ENCODE results near the gene C3orf38.

C3orf38 gene

DNA sequence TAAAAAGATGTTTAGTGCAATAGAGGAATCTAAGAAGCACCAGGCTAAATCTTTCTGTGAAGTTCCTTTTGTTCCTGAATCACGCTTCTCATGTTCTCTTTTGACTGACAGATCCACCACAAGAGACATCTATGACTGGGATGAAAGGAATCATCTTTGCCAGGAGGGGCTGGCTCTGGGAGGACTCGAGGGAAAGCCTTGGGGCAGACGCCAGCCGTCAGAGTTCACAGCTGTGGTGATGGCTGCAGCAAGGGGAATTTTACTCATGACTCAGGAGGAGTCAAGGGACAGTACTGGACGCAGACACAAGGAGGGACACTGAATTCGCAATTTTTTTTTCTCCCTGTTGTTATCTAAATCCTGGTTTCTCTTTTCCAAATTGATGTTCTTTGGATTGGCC, 38.7 kb downstream of the C3orf38 start:
- TF ChIP-seq, protein P1, sequence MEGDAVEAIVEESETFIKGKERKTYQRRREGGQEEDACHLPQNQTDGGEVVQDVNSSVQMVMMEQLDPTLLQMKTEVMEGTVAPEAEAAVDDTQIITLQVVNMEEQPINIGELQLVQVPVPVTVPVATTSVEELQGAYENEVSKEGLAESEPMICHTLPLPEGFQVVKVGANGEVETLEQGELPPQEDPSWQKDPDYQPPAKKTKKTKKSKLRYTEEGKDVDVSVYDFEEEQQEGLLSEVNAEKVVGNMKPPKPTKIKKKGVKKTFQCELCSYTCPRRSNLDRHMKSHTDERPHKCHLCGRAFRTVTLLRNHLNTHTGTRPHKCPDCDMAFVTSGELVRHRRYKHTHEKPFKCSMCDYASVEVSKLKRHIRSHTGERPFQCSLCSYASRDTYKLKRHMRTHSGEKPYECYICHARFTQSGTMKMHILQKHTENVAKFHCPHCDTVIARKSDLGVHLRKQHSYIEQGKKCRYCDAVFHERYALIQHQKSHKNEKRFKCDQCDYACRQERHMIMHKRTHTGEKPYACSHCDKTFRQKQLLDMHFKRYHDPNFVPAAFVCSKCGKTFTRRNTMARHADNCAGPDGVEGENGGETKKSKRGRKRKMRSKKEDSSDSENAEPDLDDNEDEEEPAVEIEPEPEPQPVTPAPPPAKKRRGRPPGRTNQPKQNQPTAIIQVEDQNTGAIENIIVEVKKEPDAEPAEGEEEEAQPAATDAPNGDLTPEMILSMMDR (conservative IDR thresholded peaks at IDR 0.05; ENCODE audit: low read length), result no peak
- no peak overlapping the region for H3K4me3 ChIP-seq (ENCODE audit: low read length)
- DNase-seq (ENCODE audit: low read depth), result no peak

DNA sequence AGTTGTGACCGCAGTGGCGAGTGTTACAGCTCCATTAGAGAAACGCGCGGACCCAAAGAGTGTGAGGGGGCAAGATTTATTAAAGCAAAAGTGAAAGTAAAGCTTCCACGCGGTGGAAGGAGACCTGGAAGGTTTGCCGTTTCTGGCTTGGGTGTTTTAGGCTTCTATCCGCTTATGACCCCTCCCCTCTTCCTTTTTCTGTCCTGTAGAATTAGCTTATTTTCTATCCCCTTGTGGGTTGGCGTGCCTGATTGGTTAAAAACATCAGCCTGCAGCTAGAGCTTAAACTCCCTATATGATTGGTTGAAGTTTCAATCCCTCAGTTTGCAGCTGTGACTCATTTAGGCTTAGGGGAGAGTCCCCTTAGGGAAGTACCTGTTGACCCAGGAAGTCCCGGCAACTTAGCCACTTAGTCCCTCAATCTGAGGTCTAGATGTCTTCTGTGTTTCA, 39.6 kb downstream of the C3orf38 start:
- TF ChIP-seq, protein P1 (conservative IDR thresholded peaks at IDR 0.05; ENCODE audit: low read length), result no peak
- peak; percentile 2 for DNase-seq (ENCODE audit: low read depth)
- H3K4me3 ChIP-seq (ENCODE audit: low read length), result peak overlapping the region; percentile 9; the same call in 1 of the 2 replicates

DNA sequence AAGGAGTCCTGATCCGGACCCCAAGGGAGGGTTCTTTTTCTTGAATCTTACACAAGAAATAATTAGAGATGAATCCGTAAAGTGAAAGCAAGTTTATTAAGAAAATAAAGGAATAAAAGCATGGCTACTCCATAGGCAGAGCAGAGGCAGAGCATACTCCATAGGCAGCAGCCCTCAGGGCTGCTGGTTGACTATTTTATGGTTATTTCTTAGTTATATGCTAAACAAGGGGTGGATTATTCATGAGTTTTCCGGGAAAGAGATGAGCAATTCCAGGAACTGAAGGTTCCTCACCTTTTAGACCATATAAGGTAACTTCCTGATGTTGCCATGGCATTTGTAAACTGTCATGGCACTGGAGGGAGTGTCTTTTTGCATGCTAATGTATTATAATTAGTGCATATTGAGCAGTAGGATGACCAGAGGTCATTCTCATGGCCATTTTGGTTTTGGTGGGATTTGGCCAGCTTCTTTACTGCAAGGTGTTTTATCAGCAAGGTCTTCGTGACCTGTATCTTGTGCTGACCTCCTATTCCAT, 42.2 kb downstream of the C3orf38 start:
- TF ChIP-seq, protein P1 (conservative IDR thresholded peaks at IDR 0.05; ENCODE audit: low read length), result no peak
- no peak for DNase-seq (ENCODE audit: low read depth)
- H3K4me3 ChIP-seq (ENCODE audit: low read length), result no peak overlapping the region

DNA sequence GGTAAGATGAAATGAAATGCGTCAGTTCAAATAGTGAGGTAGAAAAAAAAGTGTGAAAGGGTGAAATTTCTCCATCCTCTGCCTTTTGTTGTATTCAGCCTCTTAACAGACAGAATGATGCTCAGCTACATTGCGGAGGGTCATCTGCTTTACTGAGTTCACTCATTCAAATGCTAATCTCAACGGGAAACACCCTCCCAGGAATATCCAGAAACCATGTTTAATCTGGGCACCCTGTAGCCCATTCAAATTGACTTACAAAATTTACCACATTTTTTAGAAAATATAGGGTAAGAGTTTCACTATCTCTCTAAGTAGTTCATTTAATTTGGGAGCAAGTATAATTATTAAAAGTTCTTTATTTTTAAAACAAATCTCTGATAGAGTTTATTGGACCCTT, 42.9 kb downstream of the C3orf38 start:
- TF ChIP-seq, protein P1 (conservative IDR thresholded peaks at IDR 0.05; ENCODE audit: low read length), result no peak
- no peak for DNase-seq (ENCODE audit: low read depth)
- H3K4me3 ChIP-seq (ENCODE audit: low read length), result no peak overlapping the region

DNA sequence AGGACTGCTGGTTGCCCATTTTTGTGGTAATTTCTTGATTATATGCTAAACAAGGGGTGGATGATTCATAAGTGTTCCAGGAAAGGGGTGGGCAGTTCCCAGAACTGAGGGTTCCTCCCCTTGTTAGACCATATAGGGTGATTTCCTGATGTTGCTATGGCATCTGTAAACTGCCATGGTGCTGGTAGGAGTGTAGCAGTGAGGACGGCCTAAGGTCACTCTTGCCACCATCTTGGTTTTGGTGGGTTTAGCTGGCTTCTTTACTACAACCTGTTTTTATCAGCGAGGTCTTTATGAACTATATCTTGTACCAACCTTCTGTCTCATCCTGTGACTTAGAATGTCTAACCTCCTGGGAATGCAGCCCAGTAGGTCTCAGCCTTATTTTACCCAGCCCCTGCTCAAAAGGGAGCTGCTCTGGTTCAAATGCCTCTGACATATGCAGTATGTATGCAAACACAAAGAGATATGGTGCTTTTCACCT, 46.2 kb downstream of the C3orf38 start:
- DNase-seq (ENCODE audit: low read depth), result no peak
- H3K4me3 ChIP-seq (ENCODE audit: low read length), result no peak overlapping the region
- TF ChIP-seq, protein P1 (conservative IDR thresholded peaks at IDR 0.05; ENCODE audit: low read length), result no peak

DNA sequence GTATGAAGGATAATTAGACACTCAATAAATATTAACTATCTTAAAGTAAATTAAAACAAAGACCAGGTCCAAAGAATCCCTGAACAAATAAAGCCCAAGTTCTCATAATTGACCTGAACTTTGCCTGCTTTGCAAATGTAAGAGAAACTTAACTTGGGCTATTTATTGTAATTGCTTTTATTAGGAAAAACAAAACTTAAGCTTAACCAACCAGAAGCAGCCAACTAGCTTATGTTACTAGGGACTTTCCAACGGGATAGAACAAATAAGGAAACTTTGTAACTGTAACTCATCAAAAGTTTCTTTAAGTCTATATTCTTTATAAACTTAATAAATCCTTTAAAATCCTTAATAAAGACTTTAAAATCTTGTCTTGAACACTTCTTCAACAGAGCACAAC, 48.4 kb downstream of the C3orf38 start:
- no peak for DNase-seq (ENCODE audit: low read depth)
- H3K4me3 ChIP-seq (ENCODE audit: low read length), result no peak overlapping the region
- TF ChIP-seq, protein P1 (conservative IDR thresholded peaks at IDR 0.05; ENCODE audit: low read length), result no peak

DNA sequence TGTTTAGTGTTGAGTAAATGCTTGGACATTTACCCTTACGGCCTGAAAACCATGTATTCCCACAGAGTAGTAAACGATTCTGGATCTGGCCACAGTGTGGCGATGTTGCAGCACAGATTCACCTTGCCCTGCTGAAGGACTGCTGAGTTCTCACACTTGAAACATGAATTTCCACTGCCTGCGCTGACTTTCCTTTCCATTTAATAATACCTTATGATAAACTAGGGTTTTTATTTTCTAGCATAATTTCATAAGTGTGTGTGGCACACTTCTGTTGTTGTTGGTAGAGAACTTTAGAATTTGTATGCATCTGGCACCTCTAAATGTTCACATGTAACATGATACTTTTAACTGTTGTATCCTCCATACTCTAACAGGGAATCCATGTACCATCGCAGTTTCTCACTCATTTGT, 53.9 kb downstream of the C3orf38 start:
- H3K4me3 ChIP-seq (ENCODE audit: low read length), result no peak overlapping the region
- TF ChIP-seq, protein P1 (conservative IDR thresholded peaks at IDR 0.05; ENCODE audit: low read length), result peak; percentile 96

More for the DNA sequence above, 53.9 kb downstream of the C3orf38 start:
- peak; percentile 58 for DNase-seq (ENCODE audit: low read depth)

All from AG10803 (cell line).